Prostate gland (tissue), 2 donors: ENCODE results near the gene MYO6. TPM values are rescaled to one million over a fixed set of nuclear protein-coding genes. Genes with fewer than 3 reads are reported as not detected.

Experiments
- DNase-seq: peaks from one replicate; pipeline ENCODE4 v3.0.0-alpha.2; 2019; ENCODE audit warnings: low spot score
- H3K27ac ChIP-seq, 2 donors: fragments of 200-600 bp; sonication (generic); 2 replicates each; pipeline ENCODE4 v1.5.1; 2017 to 2019
- H3K27me3 ChIP-seq: fragments of 200-600 bp; sonication (generic); replicated peaks from 2 replicates; pipeline ENCODE4 v1.5.1; 2019; ENCODE audit not compliant: insufficient read depth
- H3K36me3 ChIP-seq, 2 donors: fragments of 200-600 bp; sonication (generic); 1 replicate in 1 of 2; 2 replicates in 1 of 2; pipeline versions ENCODE4 v1.5.1 to v1.8.1; 2017 to 2019
- H3K4me1 ChIP-seq: fragments of 200-600 bp; sonication (generic); replicated peaks from 2 replicates; pipeline ENCODE4 v1.5.1; 2019
- H3K4me3 ChIP-seq, 2 donors: fragments of 200-600 bp; sonication (generic); 2 replicates each; pipeline ENCODE4 v1.5.1; 2017 to 2019
- H3K9me3 ChIP-seq: fragments of 200-600 bp; sonication (generic); 2 replicates; pipeline ENCODE4 v1.5.1; 2017
- POLR2A ChIP-seq: fragments of 450-650 bp; IDR thresholded peaks from one replicate; pipeline ENCODE4 v1.6.1; 2016; ENCODE audit warnings: antibody characterized with exemption, mild to moderate bottlenecking
- POLR2AphosphoS5 ChIP-seq: sonication (generic); formaldehyde crosslinking; IDR thresholded peaks from one replicate; pipeline ENCODE4 v1.6.1; 2017; ENCODE audit warnings: antibody characterized with exemption
- WGBS: methylation state at CpG from one replicate; pipeline ENCODE4 v1.1.5; 2018; 5-methylcytosine and 5-hydroxymethylcytosine counted together
- intact Hi-C: fragments of 100-400 bp; cut with DNase I; formaldehyde crosslinking; loops from one replicate; pipeline ENCODE4 v1.14.2; 2022
- total RNA-seq, 2 donors: library from RNA; depleted of rRNA; stranded (reverse); fragments of >200 nt; gene quantifications; one replicate each; pipeline ENCODE4 v1.1.0, GENCODE V29; 2016
- TF ChIP-seq, protein P1 (sequence below), 4 experiments: fragments of 200-600 bp in 2 of 4; fragments of 450-650 bp in 2 of 4; sonication (generic) in 2 of 4; IDR thresholded peaks; 1 replicate in 3 of 4; 2 replicates in 1 of 4; pipeline ENCODE4 v1.5.1; 2016 to 2019; ENCODE audit warnings: antibody characterized with exemption in 4 of 4, mild to moderate bottlenecking in 2 of 4, moderate library complexity in 2 of 4

The MYO6 gene
- total RNA-seq, 2 donors from 2014 or later: 50.1 to 58.7 TPM

DNA sequence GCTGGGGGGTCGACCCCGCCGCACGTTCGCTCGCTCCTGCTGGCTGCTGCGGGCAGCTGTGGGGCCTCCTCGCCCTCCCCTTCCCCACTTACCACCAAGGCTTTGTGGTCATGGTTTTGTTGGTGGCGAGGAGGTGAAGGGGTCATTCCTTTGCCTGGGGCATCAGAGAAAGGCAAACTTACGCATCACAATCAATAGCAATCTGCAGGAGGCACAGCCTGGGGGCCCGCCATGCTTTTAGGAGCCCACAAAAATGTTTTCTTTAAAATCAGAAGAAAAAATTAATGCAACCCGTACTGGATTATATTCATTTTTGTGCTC is 186.4 kb downstream of the MYO6 start:
- H3K4me1 ChIP-seq: no peaks in the 10 kb centered on the region
- no peak overlapping the region for H3K27ac ChIP-seq
- H3K27me3 ChIP-seq: no peaks in the 10 kb centered on the region
- no peak for TF ChIP-seq POLR2AphosphoS5
- TF ChIP-seq POLR2A: no peak
- TF ChIP-seq, protein P1, sequence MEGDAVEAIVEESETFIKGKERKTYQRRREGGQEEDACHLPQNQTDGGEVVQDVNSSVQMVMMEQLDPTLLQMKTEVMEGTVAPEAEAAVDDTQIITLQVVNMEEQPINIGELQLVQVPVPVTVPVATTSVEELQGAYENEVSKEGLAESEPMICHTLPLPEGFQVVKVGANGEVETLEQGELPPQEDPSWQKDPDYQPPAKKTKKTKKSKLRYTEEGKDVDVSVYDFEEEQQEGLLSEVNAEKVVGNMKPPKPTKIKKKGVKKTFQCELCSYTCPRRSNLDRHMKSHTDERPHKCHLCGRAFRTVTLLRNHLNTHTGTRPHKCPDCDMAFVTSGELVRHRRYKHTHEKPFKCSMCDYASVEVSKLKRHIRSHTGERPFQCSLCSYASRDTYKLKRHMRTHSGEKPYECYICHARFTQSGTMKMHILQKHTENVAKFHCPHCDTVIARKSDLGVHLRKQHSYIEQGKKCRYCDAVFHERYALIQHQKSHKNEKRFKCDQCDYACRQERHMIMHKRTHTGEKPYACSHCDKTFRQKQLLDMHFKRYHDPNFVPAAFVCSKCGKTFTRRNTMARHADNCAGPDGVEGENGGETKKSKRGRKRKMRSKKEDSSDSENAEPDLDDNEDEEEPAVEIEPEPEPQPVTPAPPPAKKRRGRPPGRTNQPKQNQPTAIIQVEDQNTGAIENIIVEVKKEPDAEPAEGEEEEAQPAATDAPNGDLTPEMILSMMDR (IDR thresholded peaks at IDR 0.05): no peak
- no peaks in the 10 kb centered on the region for H3K9me3 ChIP-seq
- intact Hi-C loops: no loop called here
- H3K4me3 ChIP-seq: peak overlapping the region; percentile 5 to 19
- H3K36me3 ChIP-seq: no peaks in the 10 kb centered on the region
- 36% methylated on average over 12 of the region's 12 CpGs for WGBS
- DNase-seq: no peak

DNA sequence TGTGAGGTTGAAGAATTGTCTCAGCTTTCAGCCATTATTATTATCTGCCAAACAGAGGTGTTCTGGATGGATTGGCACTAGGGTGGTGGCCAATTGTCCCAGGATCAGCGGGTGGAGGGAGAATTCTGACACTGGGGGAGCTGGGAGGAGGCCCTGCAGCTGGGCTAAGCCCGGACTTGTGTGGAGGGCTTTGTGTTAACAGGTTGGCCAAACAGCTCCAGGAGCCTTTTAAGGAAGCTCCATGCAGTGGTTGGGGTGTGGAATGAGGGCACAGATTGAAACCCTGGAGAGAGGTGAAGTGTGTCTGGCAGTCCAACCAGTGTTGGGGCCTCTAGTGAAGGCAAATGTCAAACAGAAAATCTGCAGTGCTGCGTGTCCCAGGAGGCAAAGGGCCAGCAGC is 187.6 kb downstream of the MYO6 start:
- DNase-seq: no peak
- no peaks in the 10 kb centered on the region for H3K9me3 ChIP-seq
- TF ChIP-seq POLR2A: no peak
- H3K27ac ChIP-seq: no peak overlapping the region
- H3K27me3 ChIP-seq: no peaks in the 10 kb centered on the region
- WGBS: 58% methylated on average over 3 of the region's 3 CpGs
- no peaks in the 10 kb centered on the region for H3K36me3 ChIP-seq
- H3K4me1 ChIP-seq: no peaks in the 10 kb centered on the region
- H3K4me3 ChIP-seq: no peak overlapping the region
- intact Hi-C loops: no loop called here

DNA sequence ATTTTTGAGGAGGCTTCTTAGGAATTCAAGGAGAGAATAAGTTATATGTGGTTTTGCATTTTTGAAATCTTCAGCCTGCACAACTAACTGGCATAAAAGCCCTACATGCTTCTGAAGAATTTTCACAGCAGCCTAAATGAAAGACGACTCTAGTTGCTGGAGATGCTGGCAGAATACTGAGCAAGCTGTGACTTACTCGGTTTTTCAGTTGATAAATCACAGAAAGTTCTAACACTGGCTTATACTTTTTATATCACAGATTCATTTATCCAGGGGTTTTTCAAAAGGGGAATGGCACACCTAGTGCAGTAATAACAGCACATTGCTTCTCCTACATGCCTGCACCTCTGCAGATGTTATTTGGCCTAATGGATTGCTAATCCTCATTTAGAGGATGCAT is 188.8 kb downstream of the MYO6 start:
- no peaks in the 10 kb centered on the region for H3K36me3 ChIP-seq
- TF ChIP-seq POLR2A (no peak), POLR2AphosphoS5 (no peak)
- TF ChIP-seq, protein P1 (IDR thresholded peaks at IDR 0.05): no peak
- H3K27ac ChIP-seq: no peak overlapping the region
- DNase-seq: no peak
- no peaks in the 10 kb centered on the region for H3K9me3 ChIP-seq
- no peaks in the 10 kb centered on the region for H3K27me3 ChIP-seq
- intact Hi-C loops: no loop called here
- H3K4me1 ChIP-seq: no peaks in the 10 kb centered on the region
- no peak overlapping the region for H3K4me3 ChIP-seq
- WGBS: 73% methylated on average over 2 of the region's 2 CpGs

DNA sequence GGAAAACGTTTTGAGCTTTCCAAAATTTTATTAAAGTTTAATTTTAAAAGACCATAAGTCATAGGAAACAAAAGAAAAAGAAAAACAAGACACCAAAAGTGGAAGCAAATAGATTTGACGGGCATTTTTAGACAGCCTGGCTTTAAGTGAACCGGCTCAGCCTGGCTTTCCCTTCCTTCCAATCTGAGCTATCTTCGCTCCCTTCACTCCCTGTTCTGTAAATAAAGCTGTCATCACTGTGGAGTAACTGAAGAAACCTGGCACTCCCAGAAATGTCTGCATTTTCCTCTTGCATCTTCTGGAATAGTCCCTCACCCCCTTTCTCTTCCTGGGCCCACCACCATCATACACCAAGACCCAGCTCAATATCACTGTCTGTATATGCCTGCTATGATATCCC is 191.5 kb downstream of the MYO6 start:
- Histone ChIP-seq H3K36me3 (no peaks in the 10 kb centered on the region), H3K27ac (no peak overlapping the region), H3K4me3 (no peak overlapping the region), H3K27me3 (no peaks in the 10 kb centered on the region), H3K4me1 (no peaks in the 10 kb centered on the region), H3K9me3 (no peaks in the 10 kb centered on the region)
- intact Hi-C loops: no loop called here
- no peak for DNase-seq
- TF ChIP-seq, protein P1 (IDR thresholded peaks at IDR 0.05): no peak
- TF ChIP-seq POLR2A (no peak), POLR2AphosphoS5 (no peak)
- 49% methylated on average over 4 of the region's 4 CpGs for WGBS

DNA sequence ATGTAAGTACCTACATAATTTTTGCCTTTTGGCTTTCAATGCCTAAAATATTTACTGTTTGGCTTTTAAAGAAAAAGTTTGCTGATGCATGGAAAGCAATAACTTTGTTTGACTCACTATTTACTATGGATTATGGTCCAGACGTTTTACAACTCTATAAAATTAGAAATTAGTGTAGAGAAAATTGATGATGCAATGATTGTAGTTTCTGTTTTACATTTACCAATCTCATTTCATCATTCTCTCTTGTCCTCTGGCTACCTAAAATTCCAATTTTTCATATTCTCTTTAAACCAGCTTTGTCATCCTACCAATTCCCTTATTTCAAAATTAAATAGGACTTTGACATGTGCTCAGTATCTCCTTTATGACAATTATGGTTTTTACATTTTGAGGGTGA is 192.5 kb downstream of the MYO6 start:
- H3K4me3 ChIP-seq: no peak overlapping the region
- H3K27me3 ChIP-seq: no peaks in the 10 kb centered on the region
- WGBS: 18% methylated on average over 1 of the region's 1 CpG
- no peaks in the 10 kb centered on the region for H3K4me1 ChIP-seq
- TF ChIP-seq, protein P1 (IDR thresholded peaks at IDR 0.05): no peak
- TF ChIP-seq POLR2A (no peak), POLR2AphosphoS5 (no peak)
- H3K27ac ChIP-seq: no peak overlapping the region
- intact Hi-C loops: no loop called here
- H3K36me3 ChIP-seq: no peaks in the 10 kb centered on the region
- no peak for DNase-seq
- no peaks in the 10 kb centered on the region for H3K9me3 ChIP-seq
